Measurements from ENCODE around the gene GTF3C4.

GRCh38 chr9:132677976-132678375, 7.7 kb downstream of the GTF3C4 start:
- TF ChIP-seq HNRNPL (IDR thresholded peaks at IDR 0.05; ENCODE audit: low read depth, low read length), result no peak
- TF ChIP-seq PCBP2 (optimal IDR thresholded peaks at IDR 0.05; ENCODE audit: low read depth, low read length, poor library complexity, severe bottlenecking), result no peak
